ENCODE results near the gene MAEA.

- no peak for TF ChIP-seq NR3C1 (IDR thresholded peaks at IDR 0.05)
- TF ChIP-seq BCL3 (IDR thresholded peaks at IDR 0.05), result no peak
- TF ChIP-seq CTCF (IDR thresholded peaks at IDR 0.05), result no peak
- no peak for TF ChIP-seq TP53 (CRISPR knock-in tag; IDR thresholded peaks at IDR 0.05)
- no peak for TF ChIP-seq PBX3 (IDR thresholded peaks at IDR 0.05)
Observed at GRCh38 chr4:1293991-1294390, 4.3 kb downstream of the MAEA start.

All from A549 (cell line).